Measurements from ENCODE around the gene PRR7. TPM values are rescaled to one million over a fixed set of nuclear protein-coding genes. Genes with fewer than 3 reads are reported as not detected.

PRR7 gene
- total and polyA plus RNA-seq, 2 of the 4 experiments (the other 2 are of a cell fraction): 1.1 to 10.1 TPM

DNA sequence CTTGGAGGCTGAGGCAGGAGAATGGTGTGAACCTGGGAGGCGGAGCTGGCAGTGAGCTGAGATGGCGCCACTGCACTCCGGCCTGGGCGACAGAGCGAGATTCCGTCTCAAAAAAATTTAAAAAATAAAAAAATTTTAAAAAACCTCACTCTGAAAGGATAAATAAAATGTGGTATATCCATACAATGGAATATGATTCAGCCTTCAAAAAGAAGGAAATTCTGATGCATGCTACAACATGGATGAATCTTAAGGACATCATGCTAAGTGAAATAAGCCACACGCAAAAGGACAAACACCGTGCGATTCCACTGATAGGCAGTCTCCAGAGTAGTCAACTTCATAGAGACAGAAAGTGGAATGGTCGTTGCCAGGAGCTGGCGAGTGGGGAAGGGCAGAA is 18.4 kb downstream of the PRR7 start:
- Histone ChIP-seq H2AFZ (replicated peaks; ENCODE audit: low read length, poor library complexity) (no peak overlapping the region), H3K9me1 (ENCODE audit: insufficient read depth, low read length) (peaks cover 18% of the 10 kb centered on the region), H3K56ac (ENCODE audit: extremely low read depth, insufficient read depth, low read length) (no peak overlapping the region), H3K79me1 (ENCODE audit: low read depth in 1 of 2, low read length in 2 of 2) (peaks cover 35 to 72% of the 10 kb centered on the region in 2 experiments), H3K4ac (ENCODE audit: low read depth, low read length) (no peak overlapping the region), H4K5ac (ENCODE audit: low read depth, low read length) (no peak overlapping the region), H3K9me3 (ENCODE audit: control insufficient read depth, insufficient read depth, low read length) (no peaks in the 10 kb centered on the region), H2BK20ac (ENCODE audit: low read depth, low read length) (no peak overlapping the region), H2BK5ac (ENCODE audit: low read depth, low read length, poor library complexity, severe bottlenecking) (no peak overlapping the region), H2AK9ac (replicated peaks; ENCODE audit: low read depth, low read length, poor library complexity) (no peak overlapping the region), H3K4me2 (ENCODE audit: low read depth, low read length) (no peak overlapping the region), H3K27me3 (ENCODE audit: control insufficient read depth, insufficient read depth, low read length) (no peaks in the 10 kb centered on the region), H3K4me3 (ENCODE audit: insufficient read depth, low read depth, low read length) (no peak overlapping the region), H3K36me3 (ENCODE audit: control insufficient read depth, insufficient read depth, low read length) (peaks cover 61% of the 10 kb centered on the region), H2AK5ac (ENCODE audit: low read depth, low read length) (no peak overlapping the region), H3K18ac (ENCODE audit: low read depth, low read length) (no peak overlapping the region), H3K23ac (ENCODE audit: low read depth, low read length) (no peak overlapping the region), H4K91ac (ENCODE audit: insufficient read depth, low read depth, low read length) (no peak overlapping the region), H3K14ac (replicated peaks; ENCODE audit: low read depth, low read length) (no peak overlapping the region), H4K8ac (ENCODE audit: low read depth in 2 of 2, low read length in 2 of 2) (no peak overlapping the region), H3K4me1 (ENCODE audit: control insufficient read depth, insufficient read depth, low read length) (peaks cover 17% of the 10 kb centered on the region), H4K20me1 (ENCODE audit: insufficient read depth, low read length) (peaks cover 72% of the 10 kb centered on the region), H2BK15ac (ENCODE audit: low read depth, low read length) (no peak overlapping the region), H3K27ac (ENCODE audit: insufficient read depth, low read length) (no peak overlapping the region), H3K9ac (ENCODE audit: low read depth, low read length) (no peak overlapping the region), H2BK120ac (ENCODE audit: low read depth, low read length) (no peak overlapping the region)
- in situ Hi-C loops (cut with MboI; ENCODE audit: low sequenced_read_pairs) (no loop called here), intact Hi-C loops (cut with micrococcal nuclease) (no loop called here), dilution Hi-C loops (cut with HindIII; ENCODE audit: low sequenced_read_pairs, unreplicated experiment) (no loop called here)
- ATAC-seq (ENCODE audit: low read depth): no peak
- no peak for TF ChIP-seq MAFK (IDR thresholded peaks at IDR 0.05; ENCODE audit: low read depth, low read length)
- TF ChIP-seq, protein P1, sequence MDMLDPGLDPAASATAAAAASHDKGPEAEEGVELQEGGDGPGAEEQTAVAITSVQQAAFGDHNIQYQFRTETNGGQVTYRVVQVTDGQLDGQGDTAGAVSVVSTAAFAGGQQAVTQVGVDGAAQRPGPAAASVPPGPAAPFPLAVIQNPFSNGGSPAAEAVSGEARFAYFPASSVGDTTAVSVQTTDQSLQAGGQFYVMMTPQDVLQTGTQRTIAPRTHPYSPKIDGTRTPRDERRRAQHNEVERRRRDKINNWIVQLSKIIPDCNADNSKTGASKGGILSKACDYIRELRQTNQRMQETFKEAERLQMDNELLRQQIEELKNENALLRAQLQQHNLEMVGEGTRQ (IDR thresholded peaks at IDR 0.05; ENCODE audit: low read depth, low read length): no peak
- TF ChIP-seq CEBPB (IDR thresholded peaks at IDR 0.05; ENCODE audit: low read depth, low read length): no peak
- TF ChIP-seq SMC3 (IDR thresholded peaks at IDR 0.05; ENCODE audit: low read depth, low read length): no peak
- TF ChIP-seq FOS (IDR thresholded peaks at IDR 0.05; ENCODE audit: low read depth, low read length): no peak
- TF ChIP-seq MAZ (IDR thresholded peaks at IDR 0.05; ENCODE audit: borderline replicate concordance, low read depth, low read length): no peak
- TF ChIP-seq MXI1 (IDR thresholded peaks at IDR 0.05; ENCODE audit: borderline replicate concordance, low read depth, low read length): no peak
- no peak for DNase-seq
- WGBS, 2 experiments (ENCODE audit: extremely low coverage in 2 of 2, insufficient read length in 1 of 2): 90% methylated on average over 3 of the region's 11 CpGs; no CpG with 5 or more reads in 1 of the 2 experiments
- BruUV-seq (replicated peaks): no TSS peak
- CTCF ChIA-PET: interaction anchor here (1.6 kb wide), 1 partner anchor 96 kb away, joined by 3 read pairs; no protein-coding TSS in a partner anchor
- POLR2A ChIA-PET (ENCODE audit: unreplicated experiment): no interaction called here

All from IMR-90 (cell line).